ENCODE data around the gene LETM1. TPM values are rescaled to one million over a fixed set of nuclear protein-coding genes. Genes with fewer than 3 reads are reported as not detected.
A peak's percentile ranks its signal among the peaks of the same experiment; 100 is the strongest.

The LETM1 gene
- total and polyA plus RNA-seq, 2 of the 13 experiments (the other 11 are each of a cell fraction or from before 2014, with no cell fraction given) = 9.7 to 41.6 TPM

DNA sequence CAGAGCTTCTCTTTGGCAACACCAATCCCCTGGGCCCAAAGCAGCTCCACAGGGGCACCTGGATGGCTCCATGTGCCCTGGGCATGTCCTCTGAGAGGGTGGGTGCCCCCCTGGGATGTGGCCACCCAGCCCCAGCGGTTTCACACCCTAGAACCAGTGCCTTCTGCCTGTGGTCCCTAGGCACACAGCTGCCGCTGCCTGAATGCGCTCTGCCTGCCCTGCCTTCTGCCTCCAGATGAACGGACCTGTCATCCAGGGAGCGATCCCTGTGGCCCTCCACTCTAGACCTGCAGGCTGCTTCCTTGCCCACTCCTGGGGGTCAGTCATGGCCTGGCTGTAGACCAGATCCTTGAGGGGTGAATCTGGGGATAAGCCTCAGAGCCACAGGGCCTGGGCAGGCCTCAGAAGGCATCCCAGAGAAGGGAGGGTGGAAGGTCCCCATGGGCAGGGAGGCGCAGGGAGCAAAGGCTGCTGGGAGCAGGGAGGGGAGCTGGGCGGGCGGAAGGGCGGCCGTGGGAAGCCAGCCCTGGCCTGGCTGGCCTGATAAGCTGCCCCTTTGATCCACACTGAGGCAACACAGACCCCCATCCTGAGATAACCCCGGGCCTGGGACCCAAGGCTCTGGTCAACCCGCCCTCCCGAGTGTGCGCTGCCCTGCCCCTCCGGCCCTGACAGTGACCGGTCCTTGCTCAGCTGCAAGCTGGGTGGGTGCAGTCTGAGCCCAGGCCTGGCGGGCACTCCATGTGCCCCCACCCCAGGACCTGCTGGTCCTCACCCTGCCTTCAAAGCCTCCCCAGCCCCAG is 71.0 kb downstream of the LETM1 start (continued):
- TF ChIP-seq, protein P1, sequence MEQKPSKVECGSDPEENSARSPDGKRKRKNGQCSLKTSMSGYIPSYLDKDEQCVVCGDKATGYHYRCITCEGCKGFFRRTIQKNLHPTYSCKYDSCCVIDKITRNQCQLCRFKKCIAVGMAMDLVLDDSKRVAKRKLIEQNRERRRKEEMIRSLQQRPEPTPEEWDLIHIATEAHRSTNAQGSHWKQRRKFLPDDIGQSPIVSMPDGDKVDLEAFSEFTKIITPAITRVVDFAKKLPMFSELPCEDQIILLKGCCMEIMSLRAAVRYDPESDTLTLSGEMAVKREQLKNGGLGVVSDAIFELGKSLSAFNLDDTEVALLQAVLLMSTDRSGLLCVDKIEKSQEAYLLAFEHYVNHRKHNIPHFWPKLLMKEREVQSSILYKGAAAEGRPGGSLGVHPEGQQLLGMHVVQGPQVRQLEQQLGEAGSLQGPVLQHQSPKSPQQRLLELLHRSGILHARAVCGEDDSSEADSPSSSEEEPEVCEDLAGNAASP (CRISPR knock-in tag; IDR thresholded peaks at IDR 0.05; ENCODE audit: borderline replicate concordance) = peak; percentile 98
- TF ChIP-seq, protein P2, sequence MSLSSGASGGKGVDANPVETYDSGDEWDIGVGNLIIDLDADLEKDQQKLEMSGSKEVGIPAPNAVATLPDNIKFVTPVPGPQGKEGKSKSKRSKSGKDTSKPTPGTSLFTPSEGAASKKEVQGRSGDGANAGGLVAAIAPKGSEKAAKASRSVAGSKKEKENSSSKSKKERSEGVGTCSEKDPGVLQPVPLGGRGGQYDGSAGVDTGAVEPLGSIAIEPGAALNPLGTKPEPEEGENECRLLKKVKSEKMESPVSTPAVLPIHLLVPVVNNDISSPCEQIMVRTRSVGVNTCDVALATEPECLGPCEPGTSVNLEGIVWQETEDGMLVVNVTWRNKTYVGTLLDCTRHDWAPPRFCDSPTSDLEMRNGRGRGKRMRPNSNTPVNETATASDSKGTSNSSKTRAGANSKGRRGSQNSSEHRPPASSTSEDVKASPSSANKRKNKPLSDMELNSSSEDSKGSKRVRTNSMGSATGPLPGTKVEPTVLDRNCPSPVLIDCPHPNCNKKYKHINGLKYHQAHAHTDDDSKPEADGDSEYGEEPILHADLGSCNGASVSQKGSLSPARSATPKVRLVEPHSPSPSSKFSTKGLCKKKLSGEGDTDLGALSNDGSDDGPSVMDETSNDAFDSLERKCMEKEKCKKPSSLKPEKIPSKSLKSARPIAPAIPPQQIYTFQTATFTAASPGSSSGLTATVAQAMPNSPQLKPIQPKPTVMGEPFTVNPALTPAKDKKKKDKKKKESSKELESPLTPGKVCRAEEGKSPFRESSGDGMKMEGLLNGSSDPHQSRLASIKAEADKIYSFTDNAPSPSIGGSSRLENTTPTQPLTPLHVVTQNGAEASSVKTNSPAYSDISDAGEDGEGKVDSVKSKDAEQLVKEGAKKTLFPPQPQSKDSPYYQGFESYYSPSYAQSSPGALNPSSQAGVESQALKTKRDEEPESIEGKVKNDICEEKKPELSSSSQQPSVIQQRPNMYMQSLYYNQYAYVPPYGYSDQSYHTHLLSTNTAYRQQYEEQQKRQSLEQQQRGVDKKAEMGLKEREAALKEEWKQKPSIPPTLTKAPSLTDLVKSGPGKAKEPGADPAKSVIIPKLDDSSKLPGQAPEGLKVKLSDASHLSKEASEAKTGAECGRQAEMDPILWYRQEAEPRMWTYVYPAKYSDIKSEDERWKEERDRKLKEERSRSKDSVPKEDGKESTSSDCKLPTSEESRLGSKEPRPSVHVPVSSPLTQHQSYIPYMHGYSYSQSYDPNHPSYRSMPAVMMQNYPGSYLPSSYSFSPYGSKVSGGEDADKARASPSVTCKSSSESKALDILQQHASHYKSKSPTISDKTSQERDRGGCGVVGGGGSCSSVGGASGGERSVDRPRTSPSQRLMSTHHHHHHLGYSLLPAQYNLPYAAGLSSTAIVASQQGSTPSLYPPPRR (CRISPR knock-in tag; IDR thresholded peaks at IDR 0.05; ENCODE audit: borderline replicate concordance) = peak; percentile 95
- TF ChIP-seq ZNF232 (CRISPR knock-in tag; IDR thresholded peaks at IDR 0.05; ENCODE audit: borderline replicate concordance) (no peak; the same call in 1 of the 2 replicates), ZNF121 (CRISPR knock-in tag; IDR thresholded peaks at IDR 0.05) (no peak), MEIS2 (CRISPR knock-in tag; IDR thresholded peaks at IDR 0.05) (no peak; the same call in 1 of the 2 replicates), SP5 (CRISPR knock-in tag; IDR thresholded peaks at IDR 0.05; ENCODE audit: borderline replicate concordance, low read depth) (peak; percentile 93), HMGA1 (CRISPR knock-in tag; conservative IDR thresholded peaks at IDR 0.05) (no peak), ZNF883 (CRISPR knock-in tag; IDR thresholded peaks at IDR 0.05; ENCODE audit: not compliant biosample characterization) (no peak), IKZF4 (CRISPR knock-in tag; IDR thresholded peaks at IDR 0.05; ENCODE audit: borderline replicate concordance, low read depth, not compliant biosample characterization) (no peak), ZKSCAN8 (CRISPR knock-in tag; IDR thresholded peaks at IDR 0.05; ENCODE audit: borderline replicate concordance) (no peak), SRSF4 (IDR thresholded peaks at IDR 0.05; ENCODE audit: low read depth, low read length, poor library complexity, severe bottlenecking) (no peak), GATAD1 (CRISPR knock-in tag; IDR thresholded peaks at IDR 0.05) (peak; percentile 69; the same call in 1 of the 2 replicates)
- TF ChIP-seq, protein P3, sequence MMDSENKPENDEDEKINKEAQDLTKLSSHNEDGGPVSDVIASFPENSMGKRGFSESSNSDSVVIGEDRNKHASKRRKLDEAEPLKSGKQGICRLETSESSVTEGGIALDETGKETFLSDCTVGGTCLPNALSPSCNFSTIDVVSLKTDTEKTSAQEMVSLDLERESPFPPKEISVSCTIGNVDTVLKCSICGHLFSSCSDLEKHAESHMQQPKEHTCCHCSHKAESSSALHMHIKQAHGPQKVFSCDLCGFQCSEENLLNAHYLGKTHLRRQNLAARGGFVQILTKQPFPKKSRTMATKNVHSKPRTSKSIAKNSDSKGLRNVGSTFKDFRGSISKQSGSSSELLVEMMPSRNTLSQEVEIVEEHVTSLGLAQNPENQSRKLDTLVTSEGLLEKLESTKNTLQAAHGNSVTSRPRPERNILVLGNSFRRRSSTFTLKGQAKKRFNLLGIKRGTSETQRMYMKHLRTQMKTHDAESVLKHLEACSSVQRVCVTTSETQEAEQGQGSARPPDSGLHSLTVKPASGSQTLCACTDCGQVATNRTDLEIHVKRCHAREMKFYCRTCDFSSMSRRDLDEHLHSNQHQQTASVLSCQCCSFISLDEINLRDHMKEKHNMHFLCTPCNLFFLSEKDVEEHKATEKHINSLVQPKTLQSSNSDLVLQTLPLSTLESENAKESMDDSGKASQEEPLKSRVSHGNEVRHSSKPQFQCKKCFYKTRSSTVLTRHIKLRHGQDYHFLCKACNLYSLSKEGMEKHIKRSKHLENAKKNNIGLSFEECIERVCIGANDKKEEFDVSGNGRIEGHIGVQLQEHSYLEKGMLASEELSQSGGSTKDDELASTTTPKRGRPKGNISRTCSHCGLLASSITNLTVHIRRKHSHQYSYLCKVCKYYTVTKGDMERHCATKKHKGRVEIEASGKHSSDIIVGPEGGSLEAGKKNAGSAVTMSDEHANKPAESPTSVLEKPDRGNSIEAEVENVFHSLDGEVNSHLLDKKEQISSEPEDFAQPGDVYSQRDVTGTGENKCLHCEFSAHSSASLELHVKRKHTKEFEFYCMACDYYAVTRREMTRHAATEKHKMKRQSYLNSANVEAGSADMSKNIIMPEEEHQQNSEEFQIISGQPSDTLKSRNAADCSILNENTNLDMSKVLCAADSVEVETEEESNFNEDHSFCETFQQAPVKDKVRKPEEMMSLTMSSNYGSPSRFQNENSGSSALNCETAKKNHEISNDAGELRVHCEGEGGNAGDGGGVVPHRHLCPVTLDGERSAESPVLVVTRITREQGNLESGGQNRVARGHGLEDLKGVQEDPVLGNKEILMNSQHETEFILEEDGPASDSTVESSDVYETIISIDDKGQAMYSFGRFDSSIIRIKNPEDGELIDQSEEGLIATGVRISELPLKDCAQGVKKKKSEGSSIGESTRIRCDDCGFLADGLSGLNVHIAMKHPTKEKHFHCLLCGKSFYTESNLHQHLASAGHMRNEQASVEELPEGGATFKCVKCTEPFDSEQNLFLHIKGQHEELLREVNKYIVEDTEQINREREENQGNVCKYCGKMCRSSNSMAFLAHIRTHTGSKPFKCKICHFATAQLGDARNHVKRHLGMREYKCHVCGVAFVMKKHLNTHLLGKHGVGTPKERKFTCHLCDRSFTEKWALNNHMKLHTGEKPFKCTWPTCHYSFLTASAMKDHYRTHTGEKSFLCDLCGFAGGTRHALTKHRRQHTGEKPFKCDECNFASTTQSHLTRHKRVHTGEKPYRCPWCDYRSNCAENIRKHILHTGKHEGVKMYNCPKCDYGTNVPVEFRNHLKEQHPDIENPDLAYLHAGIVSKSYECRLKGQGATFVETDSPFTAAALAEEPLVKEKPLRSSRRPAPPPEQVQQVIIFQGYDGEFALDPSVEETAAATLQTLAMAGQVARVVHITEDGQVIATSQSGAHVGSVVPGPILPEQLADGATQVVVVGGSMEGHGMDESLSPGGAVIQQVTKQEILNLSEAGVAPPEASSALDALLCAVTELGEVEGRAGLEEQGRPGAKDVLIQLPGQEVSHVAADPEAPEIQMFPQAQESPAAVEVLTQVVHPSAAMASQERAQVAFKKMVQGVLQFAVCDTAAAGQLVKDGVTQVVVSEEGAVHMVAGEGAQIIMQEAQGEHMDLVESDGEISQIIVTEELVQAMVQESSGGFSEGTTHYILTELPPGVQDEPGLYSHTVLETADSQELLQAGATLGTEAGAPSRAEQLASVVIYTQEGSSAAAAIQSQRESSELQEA (CRISPR knock-in tag; IDR thresholded peaks at IDR 0.05; ENCODE audit: not compliant biosample characterization) = no peak
